ENCODE measurements around the gene RBM47. TPM values are rescaled to one million over a fixed set of nuclear protein-coding genes. Genes with fewer than 3 reads are reported as not detected.
A peak's percentile ranks its signal among the peaks of the same experiment; 100 is the strongest.

RBM47 gene
- total RNA-seq (2021) (0.09 and 0.28 TPM in 2 replicates), Bru-seq, nascent RNA (percentile 16 among the genes with signal in this experiment), BruChase-seq, experiment 1, labeled RNA remaining after a 2-hour chase (percentile 15 among the genes with signal in this experiment), BruChase-seq, experiment 2, labeled RNA remaining after a 6-hour chase (percentile 20 among the genes with signal in this experiment)
- long read RNA-seq: 0 reads

- POLR2A ChIA-PET (ENCODE audit: low non-redundant PET): no interaction called here
- no peaks in the 10 kb centered on the region for H3K27me3 ChIP-seq (replicated peaks; ENCODE audit: insufficient read depth, low read depth, low read length, poor library complexity)
- DNase-seq (ENCODE audit: low spot score): peak; percentile 52
Observed at GRCh38 chr4:40629401-40630334, at the start of gene RBM47. Gene RBM47 (minus strand): TSS chr4:40629864. CDS start chr4:40438893, 190,971 bp downstream.

GRCh38 chr4:40678421-40678820 is 48.8 kb upstream of the RBM47 start:
- Histone ChIP-seq H3K4me3 (ENCODE audit: low read depth, low read length, poor library complexity, severe bottlenecking) (no peak overlapping the region), H3K4me1 (ENCODE audit: insufficient read depth, low read length, poor library complexity, severe bottlenecking) (peaks cover 4% of the 10 kb centered on the region), H3K27ac (ENCODE audit: low read depth, low read length, poor library complexity, severe bottlenecking) (no peak overlapping the region), H3K9me3 (ENCODE audit: low read depth, low read length, poor library complexity, severe bottlenecking) (no peaks in the 10 kb centered on the region), H3K27me3 (replicated peaks; ENCODE audit: insufficient read depth, low read depth, low read length, poor library complexity) (no peaks in the 10 kb centered on the region), H3K36me3 (ENCODE audit: insufficient read depth, low read length, poor library complexity, severe bottlenecking) (no peaks in the 10 kb centered on the region)
- ChIA-PET CTCF (no interaction called here), POLR2A (ENCODE audit: low non-redundant PET) (no interaction called here)
- BruUV-seq (replicated peaks): no TSS peak
- DNase-seq (ENCODE audit: low spot score): no peak
- TF ChIP-seq EZH2 (IDR thresholded peaks at IDR 0.05; ENCODE audit: borderline replicate concordance, low read depth, low read length, poor library complexity, severe bottlenecking) (no peak), CTCF (conservative IDR thresholded peaks at IDR 0.05; ENCODE audit: low read depth, low read length) (no peak)
- intact Hi-C loops (cut with micrococcal nuclease; ENCODE audit: unreplicated experiment): no loop called here

More at GRCh38 chr4:40629401-40630334, at the start of gene RBM47:
- TF ChIP-seq EZH2 (IDR thresholded peaks at IDR 0.05; ENCODE audit: borderline replicate concordance, low read depth, low read length, poor library complexity, severe bottlenecking) (no peak), CTCF (conservative IDR thresholded peaks at IDR 0.05; ENCODE audit: low read depth, low read length) (peak; percentile 28)
- Histone ChIP-seq H3K9me3 (ENCODE audit: low read depth, low read length, poor library complexity, severe bottlenecking) (no peaks in the 10 kb centered on the region), H3K36me3 (ENCODE audit: insufficient read depth, low read length, poor library complexity, severe bottlenecking) (no peaks in the 10 kb centered on the region), H3K27ac (ENCODE audit: low read depth, low read length, poor library complexity, severe bottlenecking) (no peak within 1 kb of the TSS), H3K4me3 (ENCODE audit: low read depth, low read length, poor library complexity, severe bottlenecking) (peak within 1 kb of the TSS; percentile 49), H3K4me1 (ENCODE audit: insufficient read depth, low read length, poor library complexity, severe bottlenecking) (peaks cover 4% of the 10 kb centered on the region)
- CTCF ChIA-PET: interaction anchor here (0.5 kb wide), 1 partner anchor 79 kb away, joined by 3 read pairs; no protein-coding TSS in a partner anchor
- intact Hi-C loops (cut with micrococcal nuclease; ENCODE audit: unreplicated experiment): no loop called here
- BruUV-seq (replicated peaks): no TSS peak

- intact Hi-C loops (cut with micrococcal nuclease; ENCODE audit: unreplicated experiment): no loop called here
- TF ChIP-seq CTCF (conservative IDR thresholded peaks at IDR 0.05; ENCODE audit: low read depth, low read length) (no peak), EZH2 (IDR thresholded peaks at IDR 0.05; ENCODE audit: borderline replicate concordance, low read depth, low read length, poor library complexity, severe bottlenecking) (no peak)
- H3K4me1 ChIP-seq (ENCODE audit: insufficient read depth, low read length, poor library complexity, severe bottlenecking): peaks cover 18% of the 10 kb centered on the region
- ChIA-PET CTCF (interaction anchor here (0.7 kb wide), 1 partner anchor 844 kb away, joined by 5 read pairs; no protein-coding TSS in a partner anchor), POLR2A (ENCODE audit: low non-redundant PET) (no interaction called here)
- H3K4me3 ChIP-seq (ENCODE audit: low read depth, low read length, poor library complexity, severe bottlenecking): no peak overlapping the region
- no peaks in the 10 kb centered on the region for H3K27me3 ChIP-seq (replicated peaks; ENCODE audit: insufficient read depth, low read depth, low read length, poor library complexity)
- no peaks in the 10 kb centered on the region for H3K36me3 ChIP-seq (ENCODE audit: insufficient read depth, low read length, poor library complexity, severe bottlenecking)
- H3K27ac ChIP-seq (ENCODE audit: low read depth, low read length, poor library complexity, severe bottlenecking): no peak overlapping the region
- no TSS peak for BruUV-seq (replicated peaks)
- no peak for DNase-seq (ENCODE audit: low spot score)
- H3K9me3 ChIP-seq (ENCODE audit: low read depth, low read length, poor library complexity, severe bottlenecking): no peaks in the 10 kb centered on the region
Observed at GRCh38 chr4:40675166-40675565, 45.5 kb upstream of the RBM47 start.
